Astrocyte of the spinal cord (primary cell): ENCODE measurements around the gene MRPL28.

Source experiments
- DNase-seq: peaks from one replicate; pipeline ENCODE4 v3.0.0; 2011; ENCODE audit warnings: low read depth, low spot score
- H3K4me3 ChIP-seq: 2 replicates; pipeline ENCODE4 v1.5.1; 2011; ENCODE audit warnings: low read depth, mild to moderate bottlenecking, low read length, moderate library complexity
- CTCF ChIP-seq: IDR thresholded peaks from 2 replicates; pipeline ENCODE4 v1.5.1; 2012; ENCODE audit warnings: low read depth, mild to moderate bottlenecking, low read length, inconsistent platforms
- in situ Hi-C: cut with HindIII; loops from 2 replicates; pipeline ENCODE4 v1.10.0; 2017; ENCODE audit warnings: low sequenced_read_pairs

Gene MRPL28

DNA sequence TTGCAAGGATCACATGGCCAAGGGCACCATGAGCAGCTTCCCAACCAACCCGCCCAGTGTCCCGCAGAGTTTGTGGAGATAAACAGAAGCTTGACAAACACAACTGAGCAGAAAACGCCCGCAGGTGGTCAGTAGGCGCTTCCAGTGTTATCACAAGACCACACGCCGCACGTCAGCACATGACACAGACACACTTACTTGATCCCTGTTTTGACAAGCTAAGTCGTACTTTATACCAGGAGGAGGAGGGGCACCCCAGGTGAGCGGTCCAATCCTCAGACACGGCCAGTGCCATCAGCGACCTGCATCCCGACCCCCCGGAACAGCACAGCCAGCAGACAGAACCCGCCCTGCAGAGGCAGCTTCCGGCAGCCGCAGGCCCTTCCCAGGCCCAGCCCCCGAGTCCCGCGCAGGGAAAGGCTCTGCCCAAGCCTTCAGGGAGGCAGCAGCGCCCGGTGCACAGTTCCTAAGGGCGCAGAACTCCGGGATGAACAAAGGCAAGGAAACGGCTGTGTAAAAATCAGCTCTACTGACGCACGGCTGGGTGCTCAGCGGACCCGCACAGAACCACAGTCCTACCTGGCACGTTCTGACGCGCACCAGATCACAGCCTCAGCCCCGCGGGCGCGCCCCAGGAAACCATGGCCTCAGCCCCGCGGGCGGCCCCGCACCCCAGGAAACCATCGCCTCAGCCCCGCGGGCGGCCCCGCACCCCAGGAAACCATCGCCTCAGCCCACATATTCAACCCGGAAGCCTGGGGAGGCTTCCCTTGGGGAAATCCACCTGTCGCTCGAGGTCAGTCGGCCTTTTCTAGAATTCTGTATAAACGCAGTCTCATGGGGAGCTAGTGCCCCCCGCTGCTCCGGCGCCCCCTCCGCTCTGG lies 45.6 kb downstream of the MRPL28 start:
- no peak for TF ChIP-seq CTCF
- no peak for DNase-seq
- in situ Hi-C loops: no loop called here
- H3K4me3 ChIP-seq: no peak overlapping the region

DNA sequence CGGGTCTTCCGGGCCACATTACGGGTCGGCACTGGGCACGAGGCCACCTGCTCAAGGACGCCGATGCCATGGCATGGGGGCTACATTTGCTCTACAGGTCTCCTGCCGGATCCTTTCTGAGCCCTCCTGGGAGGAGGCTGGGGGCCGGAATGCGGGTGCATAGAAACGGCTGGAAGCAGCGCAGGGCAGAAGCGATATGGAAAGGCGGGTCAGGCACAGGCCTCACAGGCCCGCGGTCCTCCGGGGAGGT lies 46.2 kb downstream of the MRPL28 start:
- TF ChIP-seq CTCF: no peak
- in situ Hi-C loops: no loop called here
- no peak for DNase-seq
- no peak overlapping the region for H3K4me3 ChIP-seq

DNA sequence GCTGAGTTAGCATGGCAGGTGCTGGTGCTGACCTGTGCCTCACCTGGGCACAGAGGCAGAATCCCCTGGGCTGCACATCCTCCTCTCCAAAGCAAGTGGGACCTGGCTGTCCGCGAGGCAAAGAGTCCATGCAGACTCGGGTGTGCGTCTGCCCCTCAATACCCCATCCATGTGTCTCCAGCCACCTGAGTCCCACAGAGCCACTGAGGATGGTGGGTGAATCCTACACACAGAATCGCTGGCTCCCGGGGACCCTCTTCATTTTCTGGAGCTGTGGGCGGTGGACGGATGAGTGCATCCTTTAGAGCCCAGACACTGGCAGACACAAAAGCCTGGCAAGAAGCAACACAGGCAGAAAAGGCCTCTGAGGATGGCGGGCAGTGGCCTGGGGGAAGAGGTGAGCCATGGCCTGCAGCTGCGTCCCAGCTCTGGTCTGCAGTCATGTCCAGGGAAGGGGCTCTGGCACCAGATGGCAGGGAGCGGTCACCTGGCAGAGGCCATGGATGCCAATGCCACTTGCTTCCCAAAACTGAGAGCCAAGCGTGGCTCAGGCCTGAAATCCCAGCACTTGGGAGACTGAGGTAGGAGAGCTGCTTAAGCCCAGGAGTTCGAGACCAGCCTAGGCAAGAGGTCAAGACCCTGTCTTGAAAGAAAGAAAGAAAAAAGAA lies 47.7 kb downstream of the MRPL28 start:
- no peak overlapping the region for H3K4me3 ChIP-seq
- no peak for DNase-seq
- in situ Hi-C loops: no loop called here
- no peak for TF ChIP-seq CTCF

DNA sequence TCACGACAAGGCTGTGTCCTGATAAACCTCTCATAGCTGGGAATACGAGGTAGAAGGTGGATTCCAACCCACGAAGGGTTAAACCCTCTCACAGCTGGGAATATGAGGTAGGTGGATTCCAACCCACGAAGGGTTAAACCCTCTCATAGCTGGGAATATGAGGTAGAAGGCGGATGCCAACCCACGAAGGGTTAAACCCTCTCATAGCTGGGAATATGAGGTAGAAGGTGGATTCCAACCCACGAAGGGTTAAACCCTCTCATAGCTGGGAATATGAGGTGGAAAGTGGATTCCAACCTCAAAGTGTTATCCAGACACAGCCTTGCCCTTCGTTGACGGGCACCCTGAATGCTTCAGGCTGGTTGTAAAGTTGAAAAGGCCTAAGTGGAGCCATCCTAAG lies 48.8 kb downstream of the MRPL28 start:
- TF ChIP-seq CTCF: no peak
- in situ Hi-C loops: no loop called here
- DNase-seq: no peak
- H3K4me3 ChIP-seq: no peak overlapping the region

GRCh38 chr16:320206-320605 lies 50.1 kb downstream of the MRPL28 start:
- TF ChIP-seq CTCF: no peak
- DNase-seq: no peak
- in situ Hi-C loops: no loop called here
- H3K4me3 ChIP-seq: no peak overlapping the region

GRCh38 chr16:318628-319027 lies 51.7 kb downstream of the MRPL28 start:
- H3K4me3 ChIP-seq: no peak overlapping the region
- TF ChIP-seq CTCF: peak; percentile 15
- no peak for DNase-seq
- in situ Hi-C loops: no loop called here
